GM13976 (cell line): Measurements from ENCODE around the gene BAZ1B.
"Not testable (repeated sequence)": the region's sequence is repeated elsewhere in the genome, so short reads cannot be mapped to it uniquely, and the experiment has no call there.

Experiments used
- DNase-seq: peaks from one replicate; pipeline ENCODE4 v3.0.0; 2012; ENCODE audit warnings: low spot score
- in situ Hi-C: fragments of 300-500 bp; cut with MboI; formaldehyde crosslinking; loops from one replicate; pipeline ENCODE4 v1.12.0; 2022; ENCODE audit warnings: low sequenced_read_pairs, mixed read lengths, inconsistent platforms; ENCODE audit not compliant: unreplicated experiment
- TF ChIP-seq, protein P1 (sequence below): IDR thresholded peaks from 2 replicates; pipeline ENCODE4 v1.5.1; 2012; ENCODE audit warnings: borderline replicate concordance, mild to moderate bottlenecking; ENCODE audit not compliant: insufficient read depth; ENCODE audit errors: extremely low read depth, missing control alignments, control extremely low read depth

BAZ1B gene

GRCh38 chr7:73537051-73537450 lies 15.0 kb upstream of the BAZ1B start:
- no peak for DNase-seq
- in situ Hi-C loops: no loop called here
- TF ChIP-seq, protein P1, sequence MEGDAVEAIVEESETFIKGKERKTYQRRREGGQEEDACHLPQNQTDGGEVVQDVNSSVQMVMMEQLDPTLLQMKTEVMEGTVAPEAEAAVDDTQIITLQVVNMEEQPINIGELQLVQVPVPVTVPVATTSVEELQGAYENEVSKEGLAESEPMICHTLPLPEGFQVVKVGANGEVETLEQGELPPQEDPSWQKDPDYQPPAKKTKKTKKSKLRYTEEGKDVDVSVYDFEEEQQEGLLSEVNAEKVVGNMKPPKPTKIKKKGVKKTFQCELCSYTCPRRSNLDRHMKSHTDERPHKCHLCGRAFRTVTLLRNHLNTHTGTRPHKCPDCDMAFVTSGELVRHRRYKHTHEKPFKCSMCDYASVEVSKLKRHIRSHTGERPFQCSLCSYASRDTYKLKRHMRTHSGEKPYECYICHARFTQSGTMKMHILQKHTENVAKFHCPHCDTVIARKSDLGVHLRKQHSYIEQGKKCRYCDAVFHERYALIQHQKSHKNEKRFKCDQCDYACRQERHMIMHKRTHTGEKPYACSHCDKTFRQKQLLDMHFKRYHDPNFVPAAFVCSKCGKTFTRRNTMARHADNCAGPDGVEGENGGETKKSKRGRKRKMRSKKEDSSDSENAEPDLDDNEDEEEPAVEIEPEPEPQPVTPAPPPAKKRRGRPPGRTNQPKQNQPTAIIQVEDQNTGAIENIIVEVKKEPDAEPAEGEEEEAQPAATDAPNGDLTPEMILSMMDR: no peak

DNA sequence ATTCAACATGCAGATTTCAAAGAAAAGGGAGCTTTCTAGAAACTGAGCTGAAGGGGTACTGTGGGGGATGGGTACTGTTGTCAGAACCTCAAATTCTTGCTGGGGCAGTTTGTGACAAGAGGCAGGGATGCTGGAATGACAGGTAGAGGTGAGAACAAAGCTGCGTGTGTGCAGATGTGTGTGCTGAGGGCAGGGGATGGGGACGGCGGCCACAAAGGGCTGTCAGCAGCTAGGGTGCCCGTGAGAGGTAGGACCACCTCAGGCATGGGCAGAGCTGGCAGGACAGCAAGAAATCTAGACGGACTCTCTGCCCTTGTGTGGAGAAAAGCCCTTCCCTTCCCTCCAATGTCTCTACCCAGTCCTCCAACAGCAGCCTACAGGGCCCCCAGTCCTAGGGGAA lies 14.4 kb upstream of the BAZ1B start:
- DNase-seq: no peak
- in situ Hi-C loops: no loop called here
- TF ChIP-seq, protein P1: no peak

DNA sequence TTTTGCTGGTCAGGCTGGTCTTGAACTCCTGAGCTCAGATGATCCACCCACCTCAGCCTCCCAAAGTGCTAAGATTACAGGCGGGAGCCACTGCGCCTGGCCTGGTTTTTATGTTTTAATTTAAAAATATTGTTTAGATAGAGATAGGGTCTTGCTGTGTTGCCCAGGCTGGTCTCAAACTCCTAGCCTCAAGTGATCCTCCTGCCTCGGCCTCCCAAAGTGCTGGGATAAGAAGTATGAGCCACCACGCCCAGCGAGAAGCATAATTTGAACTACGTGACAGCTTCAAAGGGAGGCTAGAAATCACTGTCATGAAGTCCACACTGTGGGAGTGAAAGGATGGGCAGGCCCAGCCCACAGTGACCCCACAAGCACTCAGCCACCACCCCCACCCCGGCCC lies 13.8 kb upstream of the BAZ1B start:
- in situ Hi-C loops: not testable (repeated sequence)

GRCh38 chr7:73533742-73534141 lies 11.6 kb upstream of the BAZ1B start:
- in situ Hi-C loops: no loop called here
- TF ChIP-seq, protein P1: no peak
- no peak for DNase-seq

More for the DNA sequence above, 13.8 kb upstream of the BAZ1B start:
- DNase-seq: not testable (repeated sequence)

DNA sequence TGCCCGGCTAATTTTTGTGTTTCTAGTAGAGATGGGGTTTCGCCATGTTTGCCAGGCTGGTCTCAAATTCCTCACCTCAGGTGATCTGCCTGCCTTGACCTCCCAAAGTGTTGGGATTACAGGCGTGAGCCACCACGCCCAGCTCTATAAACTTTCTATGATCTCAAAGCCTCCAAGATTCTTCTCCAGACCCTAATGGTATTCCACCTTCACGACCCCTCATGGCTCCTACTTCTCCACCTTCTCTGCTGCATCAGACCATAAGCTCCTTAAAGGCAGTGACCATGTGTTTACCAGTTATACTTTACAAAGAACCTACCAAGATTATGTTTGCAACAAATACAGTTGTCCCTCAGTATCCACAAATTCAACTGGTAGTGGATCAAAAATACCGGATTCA lies 10.1 kb upstream of the BAZ1B start:
- in situ Hi-C loops: no loop called here
- TF ChIP-seq, protein P1: no peak
- no peak for DNase-seq

DNA sequence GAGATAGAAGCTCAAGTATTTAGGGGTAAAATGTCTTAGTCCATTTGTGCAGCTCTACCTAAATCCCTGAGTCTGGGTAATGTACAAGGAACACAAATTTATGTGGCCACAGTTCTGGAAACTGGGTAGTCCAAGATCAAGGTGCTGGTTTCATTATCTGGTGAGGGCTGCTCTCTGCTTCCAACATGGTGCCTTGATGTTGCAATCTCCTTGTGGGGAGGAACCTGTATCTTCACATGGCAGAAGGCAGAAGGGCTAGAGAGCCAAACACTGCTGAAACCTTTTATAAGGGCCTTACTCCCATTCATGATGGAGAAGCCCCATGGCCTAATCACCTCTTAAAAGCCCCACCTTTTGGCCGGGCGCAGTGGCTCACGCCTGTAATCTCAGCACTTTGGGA lies 8.7 kb upstream of the BAZ1B start:
- in situ Hi-C loops: no loop called here
- TF ChIP-seq, protein P1: no peak
- DNase-seq: no peak

- DNase-seq: no peak
- in situ Hi-C loops: no loop called here
- TF ChIP-seq, protein P1: no peak
Measured at GRCh38 chr7:73526896-73527821, 5.1 kb upstream of the BAZ1B start.

GRCh38 chr7:73526158-73526494 lies 4.0 kb upstream of the BAZ1B start:
- DNase-seq, in situ Hi-C loops: not testable (repeated sequence)
